ENCODE data around the gene KLHL25. TPM values are rescaled to one million over a fixed set of nuclear protein-coding genes. Genes with fewer than 3 reads are reported as not detected.
A peak's percentile ranks its signal among the peaks of the same experiment; 100 is the strongest.

The KLHL25 gene
- 10 to 100 TPM in 1 of 5 donors, 1 to 10 TPM in 4; 1.2 to 36.2 (median 6.4) TPM for total RNA-seq
- polyA plus RNA-seq, result 1 to 10 TPM; 4.3 to 6.4 (median 5.2) TPM
- long read RNA-seq, donor 1, full-length matches to known transcripts, result 2 of 2 reads
- long read RNA-seq, donor 1, partial matches to known transcripts, result 0 of 2 reads
- long read RNA-seq, donor 1, other reads (novel, unspliced or antisense), result 0 of 2 reads
- long read RNA-seq, donor 2, full-length matches to known transcripts, result 5 of 5 reads
- long read RNA-seq, donor 2, partial matches to known transcripts, result 0 of 5 reads
- long read RNA-seq, donor 2, other reads (novel, unspliced or antisense), result 0 of 5 reads
- long read RNA-seq, donor 3, full-length matches to known transcripts, result 5 of 5 reads
- long read RNA-seq, donor 3, partial matches to known transcripts, result 0 of 5 reads
- long read RNA-seq, donor 3, other reads (novel, unspliced or antisense), result 0 of 5 reads
- long read RNA-seq, donor 4, result 0 reads
- long read RNA-seq, donor 5, full-length matches to known transcripts, result 5 of 5 reads
- long read RNA-seq, donor 5, partial matches to known transcripts, result 0 of 5 reads
- long read RNA-seq, donor 5, other reads (novel, unspliced or antisense), result 0 of 5 reads
- long read RNA-seq, donor 6, full-length matches to known transcripts, result 15 of 15 reads
- long read RNA-seq, donor 6, partial matches to known transcripts, result 0 of 15 reads
- long read RNA-seq, donor 6, other reads (novel, unspliced or antisense), result 0 of 15 reads
- long read RNA-seq, donor 7, full-length matches to known transcripts, result 6 of 6 reads
- long read RNA-seq, donor 7, partial matches to known transcripts, result 0 of 6 reads
- long read RNA-seq, donor 7, other reads (novel, unspliced or antisense), result 0 of 6 reads
- long read RNA-seq, donor 8, full-length matches to known transcripts, result 7 of 7 reads
- long read RNA-seq, donor 8, partial matches to known transcripts, result 0 of 7 reads
- long read RNA-seq, donor 8, other reads (novel, unspliced or antisense), result 0 of 7 reads
- long read RNA-seq, donor 9, full-length matches to known transcripts, result 5 of 5 reads
- long read RNA-seq, donor 9, partial matches to known transcripts, result 0 of 5 reads
- long read RNA-seq, donor 9, other reads (novel, unspliced or antisense), result 0 of 5 reads
- long read RNA-seq, donor 10, full-length matches to known transcripts, result 1 of 1 reads
- long read RNA-seq, donor 10, partial matches to known transcripts, result 0 of 1 reads
- long read RNA-seq, donor 10, other reads (novel, unspliced or antisense), result 0 of 1 reads

- WGBS, 5 donors, result 0 to 1% (median 0%) methylated on average over 13 to 71 of the region's 71 CpGs
- DNase-seq, result peak; percentile 95 to 98
- no peaks in the 10 kb centered on the region for H3K9me3 ChIP-seq
- peaks cover 26 to 38% (median 36%) of the 10 kb centered on the region in 4 donors for H3K4me1 ChIP-seq
- peak within 1 kb of the TSS; percentile 90 to 98 (median 92) for H3K27ac ChIP-seq
- peak within 1 kb of the TSS; percentile 88 to 95 (median 92) for H3K4me3 ChIP-seq
- H3K27me3 ChIP-seq, result no peaks in the 10 kb centered on the region
- peak; percentile 65 to 87 (median 85) for TF ChIP-seq POLR2AphosphoS5 (IDR thresholded peaks at IDR 0.05)
- TF ChIP-seq EP300 (IDR thresholded peaks at IDR 0.05), result no peak
- peak in 1 of 4 donors; percentile 65 for TF ChIP-seq POLR2A (IDR thresholded peaks at IDR 0.05)
- no peak for TF ChIP-seq CTCF (IDR thresholded peaks at IDR 0.05)
- intact Hi-C loops (cut with DNase I; ENCODE audit: low total_unique reads), result no loop called here
- H3K36me3 ChIP-seq, result no peaks in the 10 kb centered on the region
Observed at GRCh38 chr15:85794598-85795336, at the start of gene KLHL25. TSS of gene KLHL25 (minus strand) at chr15:85794925. CDS start at chr15:85769810, 25,115 bp downstream.

GRCh38 chr15:85840802-85841152 is 46.1 kb upstream of the KLHL25 start:
- Histone ChIP-seq H3K36me3 (no peaks in the 10 kb centered on the region), H3K4me1 (peaks cover 31 to 38% (median 36%) of the 10 kb centered on the region in 4 donors), H3K27ac (peak overlapping the region in 1 of 5 donors; percentile 93), H3K27me3 (no peaks in the 10 kb centered on the region), H3K4me3 (peak overlapping the region in 2 of 4 donors; percentile 31 to 33), H3K9me3 (no peaks in the 10 kb centered on the region)
- 0 to 1% (median 1%) methylated on average over 8 of the region's 8 CpGs for WGBS, 5 donors
- no peak for DNase-seq
- TF ChIP-seq EP300 (IDR thresholded peaks at IDR 0.05), result no peak
- TF ChIP-seq POLR2AphosphoS5 (IDR thresholded peaks at IDR 0.05), result no peak
- TF ChIP-seq POLR2A (IDR thresholded peaks at IDR 0.05), result no peak
- intact Hi-C loops (cut with DNase I; ENCODE audit: low total_unique reads), result no loop called here

- H3K4me1 ChIP-seq, result peaks cover 31 to 38% (median 36%) of the 10 kb centered on the region in 4 donors
- DNase-seq, result peak; percentile 95 to 96
- peak overlapping the region; percentile 83 to 93 (median 86) for H3K27ac ChIP-seq
- H3K27me3 ChIP-seq, result no peaks in the 10 kb centered on the region
- H3K4me3 ChIP-seq, result peak overlapping the region; percentile 28 to 35 (median 32)
- H3K36me3 ChIP-seq, result no peaks in the 10 kb centered on the region
- intact Hi-C loops (cut with DNase I; ENCODE audit: low total_unique reads), result no loop called here
- H3K9me3 ChIP-seq, result no peaks in the 10 kb centered on the region
- WGBS, 5 donors, result 4 to 6% (median 6%) methylated on average over 28 to 32 of the region's 32 CpGs
- TF ChIP-seq POLR2AphosphoS5 (IDR thresholded peaks at IDR 0.05) (peak; percentile 43 to 87 (median 53)), CTCF (IDR thresholded peaks at IDR 0.05) (peak in 5 of 7 experiments; percentile 82 to 94 (median 87)), POLR2A (IDR thresholded peaks at IDR 0.05) (no peak)
Observed at GRCh38 chr15:85840079-85840801, 45.5 kb upstream of the KLHL25 start.

- intact Hi-C loops (cut with DNase I; ENCODE audit: low total_unique reads), result loop anchor here (5.0 kb wide), 1 partner anchor 107 kb away; no protein-coding TSS in a partner anchor
- TF ChIP-seq POLR2AphosphoS5 (IDR thresholded peaks at IDR 0.05) (no peak), POLR2A (IDR thresholded peaks at IDR 0.05) (no peak), CTCF (IDR thresholded peaks at IDR 0.05) (no peak), EP300 (IDR thresholded peaks at IDR 0.05) (no peak)
- Histone ChIP-seq H3K4me1 (peaks cover 31 to 38% (median 36%) of the 10 kb centered on the region in 4 donors), H3K36me3 (no peaks in the 10 kb centered on the region), H3K9me3 (no peaks in the 10 kb centered on the region), H3K27me3 (no peaks in the 10 kb centered on the region), H3K4me3 (peak overlapping the region in 1 of 4 donors; percentile 33), H3K27ac (peak overlapping the region; percentile 83 to 93 (median 86))
- DNase-seq, result no peak
- WGBS, 5 donors, result 77 to 90% (median 87%) methylated on average over 2 of the region's 2 CpGs
Observed at GRCh38 chr15:85839643-85840042, 44.9 kb upstream of the KLHL25 start.

Measured in stomach (tissue), 19 donors.